LHCN-M2 (cell line): ENCODE results near the gene COL8A2. TPM values are rescaled to one million over a fixed set of nuclear protein-coding genes. Genes with fewer than 3 reads are reported as not detected.

Experiments used
- DNase-seq: peaks from one replicate; pipeline ENCODE4 v3.0.0-alpha.2; 2012; ENCODE audit warnings: low read depth
- total RNA-seq: library from RNA; depleted of rRNA; stranded (reverse); fragments of >200 nt; gene quantifications from 2 replicates; pipeline ENCODE4 v1.2.3, GENCODE V29; 2014

COL8A2 gene
- total RNA-seq, 1 experiment from 2014 or later: 0.11 TPM

DNA sequence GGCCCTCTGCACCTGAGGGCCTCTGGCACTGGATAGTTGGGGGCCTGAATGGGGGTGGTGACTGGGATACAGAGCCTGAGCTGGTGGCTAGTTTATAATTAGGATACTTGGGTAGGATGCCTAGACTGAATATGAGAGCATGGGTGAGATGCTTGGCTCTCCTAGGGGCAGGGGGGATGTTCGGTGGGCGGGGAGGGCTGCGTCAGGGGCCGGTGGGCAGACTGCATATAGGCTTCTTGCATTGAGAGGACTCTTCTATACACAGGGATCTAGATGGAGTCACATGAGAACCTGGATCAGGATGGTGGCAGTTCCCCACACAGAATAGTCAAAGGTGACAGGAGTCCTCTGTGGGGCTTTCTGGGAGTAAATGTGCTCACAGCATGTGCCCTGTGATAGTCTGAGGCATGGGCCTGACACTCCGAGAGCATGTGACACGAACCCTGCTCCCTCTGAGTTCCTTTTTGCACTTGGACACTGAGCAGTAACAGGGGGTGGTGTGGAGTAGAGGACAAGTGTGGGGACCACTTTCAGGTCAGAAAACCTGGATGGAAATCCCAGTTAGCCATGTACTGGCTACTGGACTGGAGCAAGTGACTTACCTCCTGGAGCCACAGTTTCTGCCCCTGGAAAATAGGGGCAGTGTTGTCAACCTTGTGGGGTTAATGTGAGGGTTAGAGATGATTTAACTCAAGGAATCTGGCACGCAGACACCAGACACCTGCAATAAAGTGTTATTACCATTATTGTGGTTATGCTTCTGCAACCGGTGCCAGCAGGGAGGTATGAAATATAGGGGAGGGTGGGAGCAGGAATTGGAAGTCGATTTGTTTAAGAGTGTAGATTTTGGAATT, 33.2 kb upstream of the COL8A2 start:
- DNase-seq: no peak

DNA sequence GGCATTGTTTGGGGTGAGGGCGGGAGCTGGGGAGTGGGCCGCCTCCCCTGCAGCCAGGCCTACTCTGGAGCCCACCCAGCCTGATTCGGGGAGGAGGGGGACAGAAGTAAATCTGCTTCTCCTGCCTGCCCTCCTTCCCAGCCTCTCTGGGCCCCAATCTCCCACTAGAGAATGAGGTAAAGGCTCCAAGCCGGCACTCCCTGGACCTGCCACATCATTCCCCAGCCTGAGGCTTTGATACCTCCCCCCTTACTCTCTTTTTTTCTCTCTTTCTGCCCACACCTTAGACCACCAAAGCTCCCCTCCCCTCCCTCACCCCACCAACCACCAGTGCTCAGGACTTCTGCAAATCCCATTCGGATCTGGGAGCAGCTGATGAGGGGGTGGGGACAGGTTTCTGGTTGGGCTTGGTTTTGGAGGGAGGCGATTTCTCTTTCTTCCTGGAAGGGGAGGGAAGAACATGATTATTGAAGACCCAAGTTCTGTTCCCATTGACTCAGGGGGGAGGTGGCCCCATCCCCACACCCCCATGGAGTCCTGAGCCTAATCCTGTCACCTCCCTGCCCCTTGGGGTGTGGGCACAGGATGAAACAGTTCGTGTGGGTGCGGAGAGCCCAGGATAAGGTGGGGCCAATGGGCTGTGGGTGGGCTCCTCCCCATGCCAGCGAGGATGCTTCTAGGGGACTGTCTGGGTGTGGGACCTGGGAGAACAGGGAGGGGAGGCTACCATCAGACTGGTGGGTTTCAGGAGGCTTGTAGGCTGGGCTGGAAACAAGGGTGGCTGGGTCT, 32.3 kb upstream of the COL8A2 start:
- DNase-seq: peak; percentile 56

DNA sequence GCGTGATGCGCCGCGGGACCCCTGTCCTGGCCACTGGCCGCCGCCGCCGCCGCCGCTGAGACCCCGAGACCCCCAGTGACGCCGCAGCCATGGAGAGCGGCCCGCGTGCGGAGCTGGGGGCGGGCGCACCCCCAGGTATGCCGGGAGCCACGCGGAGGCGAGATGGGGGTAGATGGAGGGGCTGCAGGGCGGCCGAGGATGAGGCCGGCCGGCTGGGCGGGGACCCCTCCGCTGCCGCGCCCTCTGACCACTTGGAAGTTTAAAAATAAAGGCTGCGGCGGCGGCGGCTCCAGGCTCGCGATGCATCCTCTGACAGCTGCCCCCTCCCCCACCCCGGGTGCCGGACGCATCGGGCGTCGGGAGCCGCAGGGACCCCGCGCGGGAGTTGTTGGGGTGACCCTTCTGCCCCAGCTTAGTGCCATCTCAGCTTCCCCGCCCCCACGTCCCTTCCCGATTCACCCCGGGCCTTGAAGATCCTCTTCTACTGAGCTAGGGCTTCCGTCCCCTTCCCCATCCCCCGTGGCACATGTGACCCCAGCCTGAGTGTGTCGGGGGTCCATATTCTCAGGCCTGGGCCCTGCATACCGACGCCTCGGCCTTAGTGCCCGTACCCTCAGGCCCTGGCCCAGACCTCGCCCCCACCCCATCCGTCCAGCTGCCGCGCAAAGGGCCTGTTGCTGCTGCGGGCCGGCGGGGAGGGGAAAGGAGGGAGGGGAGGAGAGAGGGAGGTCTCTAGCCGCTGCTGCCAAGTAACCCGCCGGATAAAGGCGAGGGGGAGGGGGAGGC, 31.5 kb upstream of the COL8A2 start:
- peak; percentile 66 for DNase-seq

DNA sequence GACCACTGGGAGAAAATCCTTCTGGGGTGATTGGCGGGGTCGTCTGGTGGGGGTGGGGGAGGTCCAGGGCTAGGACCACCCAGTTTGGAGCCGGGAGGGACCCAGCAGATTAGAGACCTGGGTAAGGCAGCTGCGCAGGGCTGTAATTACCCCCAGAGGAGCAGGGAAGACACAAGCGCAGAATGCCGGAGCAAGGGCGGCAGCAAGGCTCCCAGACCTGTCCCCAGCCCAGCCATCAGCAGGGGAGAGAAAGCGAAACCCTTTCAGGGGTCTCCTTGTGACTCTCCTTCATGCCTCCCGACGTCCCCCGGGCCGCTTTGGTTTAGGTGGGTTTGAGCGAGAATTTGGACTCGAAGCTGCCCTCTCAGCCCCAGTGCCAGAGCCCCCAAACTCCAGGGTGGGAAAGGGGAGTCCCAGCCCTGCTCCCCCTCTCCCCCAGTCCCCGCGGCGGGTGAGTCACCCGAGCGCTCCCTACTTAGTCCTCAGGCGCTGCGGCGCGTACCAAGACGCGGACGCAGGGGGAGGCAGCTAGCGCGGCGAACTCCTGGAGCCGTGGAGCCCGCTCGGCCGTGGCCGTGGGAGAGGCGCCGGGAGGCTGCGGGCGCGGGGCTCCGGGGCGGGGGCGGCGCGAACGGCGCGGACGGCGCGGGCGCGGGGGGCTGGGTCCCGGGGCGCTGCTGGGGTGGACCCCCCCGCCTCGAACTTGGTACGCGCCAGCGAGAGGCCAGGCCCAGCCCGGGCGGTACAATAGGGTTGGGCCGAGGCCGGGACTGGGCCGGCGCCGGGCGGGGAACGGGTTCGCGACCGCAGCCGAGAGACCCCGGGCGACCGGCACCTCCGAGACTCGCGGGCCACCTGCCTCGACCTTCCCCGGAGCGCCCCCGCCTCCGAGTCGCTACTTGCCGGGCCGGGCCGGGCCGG, 30.6 kb upstream of the COL8A2 start, which contains the start of gene MAP7D1:
Gene MAP7D1 (plus strand): TSS at position 753 of the 921 bp plus-strand sequence. CDS start 258 bp downstream, outside the sequence.
- peak; percentile 84 for DNase-seq

DNA sequence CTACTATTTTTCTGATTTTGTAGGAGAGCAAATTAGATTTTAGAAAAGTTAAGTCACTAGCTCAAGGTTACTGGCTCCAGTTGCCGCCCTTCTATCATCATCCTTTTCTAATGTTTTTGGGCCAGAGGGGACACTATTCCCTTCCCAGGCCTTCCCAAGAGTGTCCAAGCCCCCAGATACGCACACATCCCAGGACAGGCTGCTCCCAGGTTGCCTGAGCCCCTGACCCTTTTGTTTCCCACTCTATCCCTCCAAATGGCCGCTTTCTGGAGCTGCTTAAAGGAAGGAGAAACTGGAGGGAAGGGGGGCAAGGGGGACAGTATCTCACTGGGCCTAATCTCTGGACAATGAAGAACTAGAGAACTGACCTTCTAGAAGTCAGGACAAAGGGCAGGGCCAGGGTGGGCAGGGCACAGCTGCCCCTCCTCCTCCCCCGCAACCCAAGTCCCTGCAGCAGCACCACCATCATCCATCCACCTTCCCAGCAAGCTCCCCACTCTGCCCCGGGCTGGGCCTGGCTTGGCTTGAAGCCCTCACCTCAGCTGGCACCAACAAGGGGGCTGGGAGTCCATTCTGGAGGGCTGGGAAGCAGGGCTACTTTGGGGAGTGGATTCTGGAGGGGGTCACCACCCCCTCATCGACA, 29.9 kb upstream of the COL8A2 start:
- peak; percentile 30 for DNase-seq

DNA sequence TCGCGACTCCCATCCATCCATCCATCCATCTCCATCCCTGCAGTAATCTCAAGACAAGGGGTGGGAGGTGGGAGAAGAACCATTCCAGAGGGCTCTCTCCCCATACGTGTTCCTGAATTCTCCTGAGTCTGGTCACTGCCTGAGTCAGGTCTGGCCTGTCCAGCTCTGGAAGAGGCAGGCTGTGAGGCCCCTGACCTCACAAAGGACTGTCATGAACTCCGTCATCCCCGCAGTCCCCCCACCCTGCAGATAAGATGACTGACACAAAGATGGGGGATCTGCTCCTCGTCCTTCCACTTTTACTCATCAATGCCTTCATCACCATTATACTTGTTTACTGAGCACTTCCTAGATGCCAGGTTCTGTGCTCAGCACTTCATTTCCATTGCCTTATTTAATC, 29.3 kb upstream of the COL8A2 start:
- DNase-seq: no peak

DNA sequence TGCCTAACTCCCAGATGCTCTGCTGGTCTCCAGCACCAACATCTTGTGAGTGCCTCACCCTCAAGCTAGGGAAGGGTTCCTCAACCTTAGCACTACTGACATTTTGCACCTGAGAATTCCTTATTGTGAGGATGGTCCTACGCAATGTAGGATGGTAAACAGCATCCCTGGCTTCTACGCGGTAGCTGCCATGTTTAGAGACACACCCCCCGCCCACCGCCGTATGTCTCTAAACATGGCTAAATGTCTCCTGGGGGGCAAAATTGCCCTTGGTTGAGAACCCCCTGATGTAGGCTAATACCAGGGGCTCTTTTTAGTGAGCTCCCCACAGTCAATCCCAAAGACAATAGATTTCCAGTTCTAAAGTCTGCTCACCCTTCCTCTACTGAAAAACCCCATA, 28.5 kb upstream of the COL8A2 start:
- no peak for DNase-seq

DNA sequence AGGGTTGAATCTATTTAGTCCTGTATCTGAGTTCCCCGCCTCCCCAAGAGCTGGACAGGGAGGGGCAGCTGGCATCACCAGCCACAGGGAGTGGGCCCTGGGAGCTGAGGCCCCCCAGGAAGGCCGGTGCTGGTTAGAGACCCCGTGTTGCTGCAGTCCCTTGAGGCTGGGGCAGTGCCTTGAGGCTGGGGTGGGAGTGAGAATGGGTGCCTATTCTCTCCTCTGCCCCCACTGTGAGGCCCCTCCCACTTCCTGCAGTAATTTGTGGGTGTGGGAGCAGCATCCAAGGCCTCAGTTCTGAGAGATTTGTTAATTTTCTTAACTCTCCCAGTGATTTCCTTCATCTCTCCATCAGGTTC, 26.8 kb upstream of the COL8A2 start:
- DNase-seq: no peak

DNA sequence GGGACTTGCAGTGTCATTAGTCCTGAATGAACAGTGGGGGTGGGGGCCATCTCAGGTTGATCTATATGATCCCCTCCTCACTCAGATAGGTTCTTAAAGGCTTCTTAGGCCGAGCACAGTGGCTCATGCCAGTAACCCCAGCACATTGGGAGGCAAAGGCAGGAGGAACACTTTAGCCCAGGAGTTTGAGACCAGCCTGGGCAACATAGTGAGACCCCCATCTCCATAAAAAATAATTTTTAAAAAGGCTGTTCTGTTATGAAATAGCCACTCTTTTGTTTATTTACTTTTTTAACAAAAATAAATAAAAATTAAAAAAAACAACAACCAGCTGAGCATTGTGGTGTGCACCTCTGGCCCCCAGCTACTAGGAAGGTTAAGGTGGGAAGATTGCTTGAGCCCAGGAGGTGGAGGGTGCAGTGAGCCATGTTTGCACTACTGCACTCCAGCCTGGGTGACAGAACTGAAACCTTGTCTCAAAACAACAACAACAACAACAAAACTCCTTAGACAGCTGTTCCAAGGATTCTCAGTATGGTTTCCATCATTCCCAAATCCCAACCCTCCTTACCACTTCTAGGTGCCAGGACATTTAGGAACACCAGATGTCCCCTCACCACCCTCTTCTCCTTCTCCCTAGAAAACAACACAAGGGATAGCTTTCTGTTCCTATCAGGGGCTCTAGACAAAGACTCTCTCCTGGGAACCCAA, 26.3 kb upstream of the COL8A2 start:
- peak; percentile 38 for DNase-seq

DNA sequence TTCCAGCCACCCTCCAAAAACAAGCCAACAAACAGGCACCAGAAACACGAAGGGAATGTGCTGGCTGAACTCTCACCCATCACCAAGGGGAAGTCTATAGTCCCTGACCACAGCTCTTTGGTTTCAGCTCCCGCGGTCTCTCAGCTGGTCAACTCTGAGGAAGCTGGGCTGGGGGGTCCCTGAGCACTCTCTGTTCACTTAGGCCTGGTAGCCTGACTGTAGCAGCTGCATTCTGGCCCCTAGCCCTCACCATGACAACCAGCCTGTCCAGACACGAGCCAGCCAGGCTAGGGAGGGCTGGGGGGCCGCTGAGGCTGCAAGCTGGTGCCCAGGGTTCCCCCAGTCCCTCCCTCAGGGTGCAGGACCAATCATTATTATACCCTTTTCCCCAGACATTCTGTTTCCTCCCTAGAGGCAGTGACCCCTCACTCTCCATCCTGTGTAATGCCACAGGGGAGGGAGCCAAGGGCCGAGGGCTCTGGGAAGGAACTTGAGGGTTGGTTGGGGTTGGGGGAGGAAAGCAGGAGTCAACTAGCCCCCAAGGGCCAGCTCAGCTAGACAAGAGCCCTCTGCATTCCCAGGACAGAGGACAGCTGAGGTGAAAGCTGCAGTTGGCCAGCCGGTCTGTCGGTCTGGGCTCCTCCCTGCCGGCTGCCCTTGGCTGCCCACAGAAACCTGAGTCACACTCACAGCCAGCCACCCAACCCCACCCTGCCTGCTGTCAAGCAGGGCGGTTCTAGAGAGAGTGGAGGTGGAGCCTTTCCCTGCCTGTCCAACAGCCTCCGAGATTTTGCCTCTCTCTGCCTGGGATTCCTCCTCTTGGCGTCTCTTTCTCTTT, 25.5 kb upstream of the COL8A2 start:
- peak; percentile 97 for DNase-seq

DNA sequence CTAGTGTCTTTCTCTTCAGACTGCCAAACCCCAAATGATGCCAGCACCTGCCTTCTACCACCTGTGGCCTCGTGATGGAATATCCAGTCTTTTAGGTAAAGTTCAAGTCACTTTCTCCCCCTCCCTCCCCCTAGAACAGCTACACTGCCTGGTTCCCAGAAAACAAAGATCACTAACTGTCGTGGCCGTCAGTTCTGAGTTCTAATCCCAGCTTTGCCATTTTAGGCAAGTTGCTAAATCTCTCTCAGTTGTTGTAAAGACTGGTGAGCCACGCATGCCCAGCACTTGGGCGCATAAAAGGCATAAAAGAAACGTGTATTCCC, 24.9 kb upstream of the COL8A2 start:
- DNase-seq: no peak

DNA sequence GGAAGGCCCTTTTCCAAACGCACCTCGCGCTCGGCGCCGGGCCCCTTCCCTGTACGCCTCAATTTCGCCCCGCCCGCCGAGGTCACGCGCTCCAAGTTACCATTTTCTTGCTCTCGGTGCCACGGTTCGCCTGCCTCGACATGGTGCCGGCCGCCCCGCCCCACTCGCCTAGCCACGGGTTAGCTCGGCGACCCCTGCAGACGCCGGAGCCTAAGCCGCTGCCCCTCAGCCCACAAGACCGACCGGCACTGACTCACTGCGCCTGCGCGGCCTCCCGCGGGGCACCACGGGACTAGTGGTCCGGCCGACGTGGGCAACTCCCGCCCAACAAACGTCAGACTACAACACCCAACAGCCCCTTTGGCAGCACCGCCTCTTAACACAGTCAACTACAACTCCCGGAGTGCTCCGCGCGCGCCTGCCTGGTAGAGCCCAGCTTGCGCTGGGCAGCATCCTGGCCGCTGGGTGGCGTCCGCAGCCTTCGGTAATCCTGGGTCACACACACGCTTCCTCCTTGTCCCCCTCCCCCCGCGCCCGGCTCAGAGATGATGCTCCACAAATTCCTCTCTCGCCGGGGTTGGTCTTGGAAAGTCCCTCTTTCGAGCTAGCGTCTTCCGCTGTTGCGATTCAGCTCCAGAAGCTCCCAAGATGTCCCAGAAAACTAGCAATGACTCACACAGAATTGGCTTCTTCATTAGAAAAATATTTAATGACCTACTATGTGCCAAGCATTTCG, 24.4 kb upstream of the COL8A2 start, which contains the start of gene TRAPPC3:
Gene TRAPPC3 (minus strand): TSS at position 250 of the 736 bp plus-strand sequence. CDS start 108 bp downstream, at position 142.
- DNase-seq: peak; percentile 99

DNA sequence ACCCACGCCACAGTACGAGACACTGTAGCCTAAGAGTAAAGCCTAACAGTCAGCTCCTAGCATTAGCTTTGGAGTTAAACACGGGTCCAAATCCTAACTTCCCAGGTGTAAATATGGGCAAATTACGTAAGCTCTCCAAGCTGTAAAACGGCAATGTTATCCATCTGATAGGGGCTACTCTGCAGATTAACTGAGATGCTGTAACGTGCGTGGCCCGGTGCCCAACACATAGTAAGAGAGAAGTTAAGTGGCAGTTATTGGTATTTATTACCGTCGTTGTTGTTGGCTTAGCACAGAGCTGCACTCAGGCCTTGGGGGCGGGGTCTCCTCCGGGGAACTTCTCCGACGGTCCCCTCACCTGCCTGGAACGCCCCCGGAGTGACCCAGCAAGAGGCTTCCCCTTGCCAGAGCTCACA, 23.8 kb upstream of the COL8A2 start:
- no peak for DNase-seq

DNA sequence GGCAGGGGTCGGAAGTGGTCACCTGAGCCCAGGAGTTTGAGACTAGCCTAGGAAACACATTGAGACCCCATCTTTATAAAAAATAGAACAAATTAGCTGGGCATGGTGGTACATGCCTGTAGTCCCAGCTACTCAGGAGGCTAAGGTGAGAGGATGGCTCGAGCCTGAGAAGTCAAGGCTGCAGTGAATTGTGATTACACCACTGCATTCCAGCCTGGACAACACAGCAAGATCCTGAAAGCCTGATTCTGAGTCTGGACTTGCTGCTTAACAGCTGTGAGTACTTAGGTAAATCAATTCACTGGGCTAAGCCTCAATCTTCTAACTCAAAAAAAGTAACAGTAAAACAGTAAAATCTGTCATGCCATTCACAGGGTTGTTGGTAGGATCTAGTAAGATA, 19.4 kb upstream of the COL8A2 start:
- no peak for DNase-seq

DNA sequence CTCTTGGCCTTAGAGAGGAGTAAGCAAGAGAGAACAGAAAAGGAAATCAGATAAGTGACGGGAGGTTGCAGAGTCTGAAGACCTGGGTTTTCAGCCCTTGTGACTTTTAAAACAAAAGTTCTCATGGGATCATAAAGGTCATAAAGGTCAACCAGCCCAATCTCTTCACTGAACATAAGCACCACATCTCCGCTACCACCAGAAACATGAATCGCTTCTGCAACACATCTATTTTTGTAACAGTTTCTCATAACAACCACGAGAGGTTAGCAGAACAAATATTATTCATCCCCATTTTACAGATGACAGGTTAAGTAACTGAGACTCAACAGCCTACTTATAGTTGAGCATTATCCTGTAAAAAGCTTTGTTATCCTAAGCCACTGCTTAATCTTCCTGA, 18.4 kb upstream of the COL8A2 start:
- no peak for DNase-seq

DNA sequence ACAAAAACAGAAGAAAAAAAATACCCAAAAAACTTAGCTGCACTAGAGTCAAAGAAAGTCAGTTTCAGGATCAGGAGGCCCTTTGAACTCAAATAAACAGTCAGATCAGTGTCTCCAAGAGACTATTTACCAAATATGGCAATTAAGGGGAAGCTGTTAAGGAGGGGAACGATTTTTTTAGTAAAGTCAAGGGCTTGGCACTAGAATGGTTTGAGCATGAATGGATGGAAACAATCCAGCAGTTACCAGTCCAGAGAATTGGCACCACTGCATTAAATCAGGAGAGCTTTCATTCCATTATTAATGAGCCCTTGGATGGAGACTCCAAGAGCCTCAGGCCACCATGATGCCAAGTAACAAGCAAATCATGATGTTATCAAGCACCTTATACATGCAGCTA, 17.1 kb upstream of the COL8A2 start:
- no peak for DNase-seq

DNA sequence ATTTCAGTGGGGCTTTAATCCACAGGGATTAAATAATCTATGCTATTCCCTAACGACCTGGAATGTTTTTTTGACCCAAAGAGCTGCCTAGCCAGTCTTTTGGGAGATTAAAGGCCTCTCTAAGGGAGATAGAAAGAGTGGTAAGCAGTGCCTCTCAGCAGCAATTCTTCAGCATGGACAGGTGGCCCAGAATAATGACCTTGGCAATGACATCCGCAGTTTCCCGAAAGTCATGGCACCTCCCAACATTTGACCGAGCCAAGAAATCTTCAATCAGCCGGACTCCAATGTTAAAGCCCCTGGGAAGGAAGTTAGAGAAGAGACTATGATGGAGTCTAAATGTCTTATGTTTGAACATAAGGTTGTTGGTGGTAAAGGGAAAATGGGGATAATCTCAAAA, 14.5 kb upstream of the COL8A2 start:
- no peak for DNase-seq

DNA sequence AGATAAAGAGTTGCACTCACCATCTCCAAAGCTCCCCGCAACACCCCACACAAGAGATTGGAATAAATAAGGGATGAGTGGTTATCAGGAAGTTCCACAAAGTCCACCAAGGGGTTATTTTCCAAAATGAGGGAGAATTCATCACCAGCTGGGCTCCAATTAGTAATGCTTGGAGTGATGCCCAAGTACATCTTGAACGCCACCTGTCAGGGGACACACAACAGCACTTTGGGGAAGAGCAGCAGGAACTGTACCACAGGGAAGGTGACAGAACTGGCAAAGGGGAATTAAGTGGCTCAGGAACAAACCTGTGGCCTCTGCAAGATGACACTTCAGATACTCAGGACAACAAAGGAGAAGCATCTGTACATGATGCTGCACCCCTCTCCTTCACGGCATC, 12.8 kb upstream of the COL8A2 start:
- DNase-seq: peak; percentile 60
